NCI-H2171 (cell line): Measurements from ENCODE around the gene CCDC170.
"Not testable (repeated sequence)": the region's sequence is repeated elsewhere in the genome, so short reads cannot be mapped to it uniquely, and the experiment has no call there.

Source experiments
- DNase-seq: peaks from one replicate; lab custom pipeline; 2025; lab: John Stamatoyannopoulos, UW

The CCDC170 gene

GRCh38 chr6:151493804-151494234 is at the start of gene CCDC170:
Gene CCDC170 (plus strand): TSS chr6:151494017. CDS start chr6:151494129, 112 bp downstream.
- DNase-seq, result no peak

GRCh38 chr6:151445482-151445881 is 48.3 kb upstream of the CCDC170 start:
- no peak for DNase-seq

- DNase-seq, result no peak
Measured at GRCh38 chr6:151447237-151447636, 46.6 kb upstream of the CCDC170 start.

- DNase-seq, result no peak
Measured at GRCh38 chr6:151448623-151449022, 45.2 kb upstream of the CCDC170 start.

- not testable (repeated sequence) for DNase-seq
Measured at GRCh38 chr6:151450928-151451327, 42.9 kb upstream of the CCDC170 start.

- no peak for DNase-seq
Measured at GRCh38 chr6:151451417-151451949, 42.3 kb upstream of the CCDC170 start.

GRCh38 chr6:151451950-151452749 is 41.7 kb upstream of the CCDC170 start, which contains the start of gene RMND1:
Gene RMND1 (minus strand): TSS chr6:151452126. CDS start chr6:151445811, 6,315 bp downstream.
- peak; percentile 98 for DNase-seq

- no peak for DNase-seq
Measured at GRCh38 chr6:151452750-151453427, 40.9 kb upstream of the CCDC170 start.

- DNase-seq, result not testable (repeated sequence)
Measured at GRCh38 chr6:151455751-151456398, 37.9 kb upstream of the CCDC170 start.

- no peak for DNase-seq
Measured at GRCh38 chr6:151461673-151462072, 32.1 kb upstream of the CCDC170 start.

GRCh38 chr6:151464702-151465101 is 29.1 kb upstream of the CCDC170 start:
- no peak for DNase-seq

- DNase-seq, result peak; percentile 26
Measured at GRCh38 chr6:151475653-151476523, 17.9 kb upstream of the CCDC170 start.

- no peak for DNase-seq
Measured at GRCh38 chr6:151477726-151478125, 16.1 kb upstream of the CCDC170 start.

- no peak for DNase-seq
Measured at GRCh38 chr6:151478670-151479069, 15.1 kb upstream of the CCDC170 start.

- DNase-seq, result no peak
Measured at GRCh38 chr6:151481786-151482185, 12.0 kb upstream of the CCDC170 start.

GRCh38 chr6:151482290-151482689 is 11.5 kb upstream of the CCDC170 start:
- no peak for DNase-seq

- no peak for DNase-seq
Measured at GRCh38 chr6:151483994-151484393, 9.8 kb upstream of the CCDC170 start.

- no peak for DNase-seq
Measured at GRCh38 chr6:151488226-151488625, 5.6 kb upstream of the CCDC170 start.

- DNase-seq, result no peak
Measured at GRCh38 chr6:151490996-151491395, 2.8 kb upstream of the CCDC170 start.

GRCh38 chr6:151493161-151493803 is 535 bp upstream of the CCDC170 start:
- DNase-seq, result no peak
